Activated CD4-positive, alpha-beta T cell treated with anti-CD3 and anti-CD28 coated beads for 1 hour (primary cell): Measurements from ENCODE around the gene MEAK7.

ENCODE experiments used
- DNase-seq: peaks from one replicate; pipeline ENCODE4 v3.0.0-alpha.2; 2020

Gene MEAK7

DNA sequence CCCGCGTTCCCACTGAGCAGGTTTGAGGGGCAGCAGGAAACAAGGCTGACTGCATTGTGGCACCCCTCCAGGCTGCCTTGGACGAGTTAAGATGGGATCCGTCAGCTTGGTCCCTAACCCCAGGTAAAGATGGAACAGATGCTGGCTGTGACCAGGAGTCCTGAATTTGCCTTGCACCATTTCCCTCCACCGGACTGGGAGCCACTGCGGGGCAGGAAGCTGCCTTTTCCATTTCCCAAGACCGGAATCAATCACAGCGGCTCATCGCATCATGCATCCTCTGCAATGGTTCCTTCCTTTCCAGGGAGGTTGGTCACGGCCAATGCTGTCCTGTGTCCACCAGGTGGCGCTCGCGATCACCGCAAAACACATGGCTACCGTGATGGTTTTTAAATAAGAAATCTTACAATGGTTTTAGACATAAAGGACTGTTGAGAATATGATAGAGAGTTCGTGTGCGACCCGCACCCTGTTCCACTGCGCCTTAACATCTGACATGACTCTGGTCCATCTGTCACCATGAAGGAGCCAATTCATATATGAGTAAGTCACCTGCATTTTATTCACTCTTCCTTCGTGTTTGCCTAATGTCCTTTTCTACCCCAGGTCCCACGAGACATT lies 6.8 kb upstream of the MEAK7 start:
- peak; percentile 74 for DNase-seq

DNA sequence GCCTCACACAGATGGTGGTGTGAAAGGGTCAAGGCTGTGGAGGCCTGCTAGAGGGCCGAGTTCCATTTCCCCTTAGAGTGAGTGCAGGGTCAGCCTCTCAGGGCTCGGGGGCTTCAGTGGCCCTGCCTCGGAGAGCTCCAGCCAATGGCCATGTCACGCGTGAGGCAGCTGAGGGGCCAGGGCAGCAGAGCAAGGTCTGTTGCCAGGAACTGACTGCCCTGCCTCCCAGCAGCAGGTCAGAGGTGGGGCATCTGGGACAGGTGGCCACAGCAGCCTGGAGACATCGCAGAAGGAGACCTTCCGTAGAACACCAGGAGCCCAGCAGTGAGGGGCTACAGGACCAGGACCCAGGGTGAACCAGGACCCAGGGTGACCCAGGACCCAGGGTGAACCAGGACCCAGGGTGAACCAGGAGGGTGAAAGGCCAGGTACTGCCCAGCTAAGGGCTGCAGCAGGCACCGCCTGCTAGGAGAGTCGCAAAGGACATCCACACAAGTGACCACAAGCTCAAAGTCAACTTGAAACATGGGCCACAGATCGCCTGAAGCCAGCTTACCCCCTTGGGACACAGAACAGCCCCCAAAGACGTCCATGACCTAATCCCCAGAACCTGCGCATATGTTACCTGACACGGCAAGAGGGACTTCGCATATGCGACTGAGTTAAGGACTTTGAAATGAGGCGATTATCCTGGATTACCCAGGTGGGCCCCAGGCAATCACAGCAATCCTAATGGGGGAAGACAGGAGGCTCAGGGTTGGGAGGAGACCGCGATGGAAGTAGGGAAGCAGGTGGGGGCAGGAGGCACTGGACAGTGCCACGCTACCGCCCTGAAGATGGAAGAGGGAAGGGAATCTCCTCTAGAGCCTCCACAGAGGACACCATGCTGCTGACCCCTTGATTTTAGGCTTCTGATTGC lies 4.8 kb upstream of the MEAK7 start:
- DNase-seq = no peak

DNA sequence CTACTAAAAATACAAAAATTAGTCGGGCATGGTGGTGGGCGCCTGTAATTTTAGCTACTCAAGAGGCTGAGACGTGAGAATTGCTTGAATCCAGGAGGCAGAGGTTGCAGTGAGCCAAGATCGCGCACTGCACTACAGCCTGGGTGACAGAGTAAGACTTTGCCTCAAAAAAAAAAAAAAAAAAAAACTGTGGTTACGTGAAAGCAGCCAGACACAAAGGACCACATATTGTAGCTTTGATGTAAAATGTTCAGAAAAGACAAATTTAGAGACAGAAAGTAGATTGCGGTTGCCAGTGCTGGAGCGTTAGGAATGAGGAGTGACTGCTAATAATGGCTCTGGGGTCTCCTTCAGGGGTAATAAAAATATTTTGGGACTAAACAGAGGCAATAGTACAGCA lies 4.0 kb upstream of the MEAK7 start:
- DNase-seq = no peak

DNA sequence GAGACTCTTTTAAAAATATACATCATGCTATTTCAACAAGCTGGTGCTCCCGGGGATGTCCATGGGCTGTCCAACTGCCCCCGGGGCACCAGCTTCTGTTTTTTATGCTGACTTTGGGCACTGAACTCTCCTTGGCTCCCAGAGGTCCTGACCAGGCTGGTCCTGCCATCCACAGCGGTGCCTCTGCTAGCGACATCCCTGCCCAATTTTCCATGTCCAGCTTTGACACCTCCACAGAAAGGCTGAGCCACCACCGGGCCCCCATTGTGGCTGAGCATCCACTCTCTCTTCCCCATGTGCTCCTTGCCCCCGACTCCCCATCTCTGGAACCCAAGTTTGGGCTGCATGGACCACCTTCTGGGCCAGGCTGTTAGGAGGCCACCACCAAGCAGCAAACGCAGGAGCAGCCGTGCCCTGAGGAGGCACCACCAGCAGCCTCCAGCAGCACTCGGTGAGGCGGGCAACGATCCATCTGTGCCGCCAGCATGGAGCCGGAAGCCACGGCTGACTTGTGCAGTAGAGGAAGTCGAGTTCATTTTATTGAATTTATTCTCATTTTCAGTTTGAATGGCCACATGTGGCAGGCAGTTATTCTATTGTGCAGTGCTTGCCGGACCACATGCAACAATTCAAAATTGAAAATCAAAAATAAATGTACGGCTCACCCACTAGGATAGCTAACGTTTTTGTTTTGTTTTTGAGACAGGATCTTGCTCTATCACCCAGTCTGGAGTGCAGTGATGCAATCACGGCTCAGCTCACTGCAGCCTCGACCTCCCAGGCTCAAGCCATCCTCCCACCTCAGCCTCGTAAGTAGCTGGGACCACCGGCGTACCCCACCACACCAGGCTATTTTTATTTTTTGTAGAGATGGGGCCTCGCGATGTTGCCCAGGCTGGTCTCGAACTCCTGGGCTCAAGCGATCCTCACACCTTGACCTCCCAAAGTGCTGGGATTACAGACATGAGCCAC lies 2.8 kb upstream of the MEAK7 start:
- DNase-seq = no peak

DNA sequence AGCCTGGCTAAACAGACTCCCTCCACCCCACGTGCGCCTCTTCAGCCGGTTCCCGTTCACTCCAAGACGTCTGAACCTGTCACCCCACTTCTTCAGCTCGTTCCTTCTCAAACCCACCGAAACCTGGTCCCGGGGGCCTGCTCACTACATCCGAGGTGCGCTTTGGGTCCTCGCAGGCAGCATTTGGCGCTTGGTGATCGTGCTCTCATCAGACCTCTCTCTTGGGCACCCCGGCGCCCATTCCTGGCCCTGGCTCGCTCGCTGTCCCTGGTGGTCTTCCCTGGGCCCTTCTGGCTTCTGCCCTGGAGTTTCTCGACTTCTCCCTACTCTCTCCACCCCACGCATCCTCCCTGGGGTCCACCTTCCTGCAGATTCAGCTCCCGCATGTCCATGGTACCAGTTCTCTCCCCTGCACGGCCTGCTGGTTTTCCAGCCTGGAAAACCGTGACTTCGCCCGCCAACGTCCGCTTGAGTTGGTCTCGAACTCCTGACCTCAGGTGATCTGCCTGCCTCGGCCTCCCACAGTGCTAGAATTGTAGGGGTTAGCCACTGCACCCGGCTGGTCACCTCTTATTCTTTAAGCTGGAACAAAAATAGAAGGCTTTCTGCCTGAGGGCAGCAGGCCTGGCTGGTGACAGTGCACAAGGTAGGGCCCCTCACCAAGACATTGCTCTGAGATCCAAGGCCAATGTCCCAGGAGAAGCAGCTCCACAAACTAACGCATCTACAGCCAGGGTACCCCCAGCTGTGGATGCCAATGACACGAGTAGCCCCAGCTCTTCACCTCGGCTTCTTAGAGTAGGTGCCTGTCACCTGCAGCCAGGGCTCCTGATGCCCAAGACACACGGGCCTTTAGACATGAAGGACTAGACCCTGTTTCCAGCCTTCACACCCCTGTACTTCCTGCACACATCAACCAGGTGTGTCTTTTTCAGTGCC lies 1.1 kb upstream of the MEAK7 start:
- DNase-seq = no peak

DNA sequence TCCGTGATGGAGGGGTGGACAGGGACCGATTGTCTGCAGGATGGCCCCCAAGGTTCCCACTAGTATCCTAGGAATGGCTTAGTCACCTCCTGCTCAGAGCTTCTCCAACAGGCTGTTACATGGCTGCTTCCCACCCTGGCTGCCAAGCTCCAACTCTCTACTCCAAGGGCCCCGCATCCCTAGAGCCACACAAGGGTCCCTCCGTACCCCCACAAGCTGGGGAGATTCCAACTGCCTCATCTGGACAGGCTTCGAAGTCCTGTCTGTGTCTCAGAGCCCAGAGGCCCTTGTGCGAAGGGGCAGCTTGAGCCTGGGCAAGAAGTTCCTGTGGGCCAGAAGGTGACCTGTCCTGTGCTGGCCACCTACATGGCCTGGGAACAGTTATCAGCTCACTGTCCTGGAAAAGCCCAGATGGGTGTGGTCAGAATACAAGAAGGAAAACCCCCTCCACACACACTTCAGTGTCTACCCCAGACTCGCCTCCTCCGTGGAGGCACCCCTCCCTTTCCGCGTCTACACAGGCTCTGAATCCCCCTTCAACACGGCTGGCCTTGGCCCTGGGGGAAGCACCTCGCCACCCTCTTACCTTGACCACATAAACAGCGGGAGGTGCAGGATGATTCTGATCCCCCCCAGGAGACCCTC lies 586 bp downstream of the MEAK7 start:
- DNase-seq = no peak

DNA sequence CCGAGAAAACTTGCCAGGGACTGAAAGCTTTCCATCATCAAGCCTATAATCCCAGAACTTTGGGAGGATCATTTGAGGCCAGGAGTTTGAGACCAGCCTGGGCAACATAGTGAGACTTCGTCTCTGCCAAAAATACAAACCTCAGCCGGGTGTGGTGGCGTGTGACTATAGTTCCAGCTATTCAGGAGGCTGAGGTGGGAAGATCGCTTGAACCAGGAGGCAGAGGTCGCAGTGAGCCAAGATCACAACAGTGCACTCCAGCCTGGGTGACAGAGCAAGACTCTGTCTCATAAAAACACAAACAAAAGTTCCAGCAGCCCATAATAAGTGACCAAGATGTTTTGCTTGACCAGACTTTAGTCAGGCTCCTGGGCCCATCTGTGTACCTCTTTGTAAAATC lies 1.9 kb downstream of the MEAK7 start:
- no peak for DNase-seq

DNA sequence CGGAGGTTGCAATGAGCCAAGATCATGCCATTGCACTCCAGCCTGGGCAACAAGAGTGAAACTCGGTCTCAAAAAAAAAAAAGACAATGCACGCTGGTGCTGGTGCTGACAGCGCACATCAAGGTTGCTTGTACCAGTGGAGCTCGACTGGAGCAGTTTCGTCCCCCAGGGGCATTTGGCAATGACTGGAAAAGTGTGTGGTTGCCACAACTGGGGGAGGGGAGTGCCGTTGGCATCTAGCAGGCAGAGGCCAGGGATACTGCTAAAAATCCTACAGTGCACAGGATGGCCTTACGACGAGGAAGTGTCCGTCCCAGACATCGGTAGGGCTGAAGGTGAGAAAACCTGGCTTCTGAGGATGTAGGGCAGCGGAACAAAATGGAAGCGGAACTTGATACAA lies 2.4 kb downstream of the MEAK7 start:
- no peak for DNase-seq

DNA sequence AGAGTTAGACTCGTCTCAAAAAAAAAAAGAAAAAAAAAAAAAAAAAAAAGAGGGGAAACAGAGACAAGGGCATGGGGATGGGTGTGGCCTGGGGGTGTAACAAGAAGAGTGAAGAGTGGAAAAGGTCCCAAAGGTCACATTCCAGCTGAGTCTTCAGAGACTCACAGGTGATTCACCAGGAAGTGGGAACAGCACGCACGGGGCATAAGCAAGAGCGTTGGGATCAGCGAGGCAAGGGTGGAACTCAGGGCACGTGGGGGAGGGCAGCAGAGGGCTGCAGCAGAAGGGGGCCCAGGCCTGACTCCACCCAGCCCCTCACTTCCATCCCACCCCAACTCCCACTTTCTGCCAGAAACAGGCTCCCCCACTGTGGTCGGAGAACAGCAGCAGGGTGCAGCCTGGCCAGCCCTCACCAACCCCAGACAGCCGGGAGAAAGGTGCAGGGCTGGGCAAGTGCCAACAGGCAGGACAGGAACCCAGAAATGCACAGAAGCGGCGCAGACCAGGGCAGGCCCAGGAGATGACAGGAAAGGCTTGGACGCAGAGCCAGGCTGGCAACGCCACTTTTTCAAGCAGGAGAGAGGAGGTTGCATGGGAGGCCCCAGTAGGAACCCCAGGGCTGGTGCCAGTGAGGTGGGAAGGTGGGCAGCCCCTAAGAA lies 3.3 kb downstream of the MEAK7 start:
- DNase-seq = no peak

DNA sequence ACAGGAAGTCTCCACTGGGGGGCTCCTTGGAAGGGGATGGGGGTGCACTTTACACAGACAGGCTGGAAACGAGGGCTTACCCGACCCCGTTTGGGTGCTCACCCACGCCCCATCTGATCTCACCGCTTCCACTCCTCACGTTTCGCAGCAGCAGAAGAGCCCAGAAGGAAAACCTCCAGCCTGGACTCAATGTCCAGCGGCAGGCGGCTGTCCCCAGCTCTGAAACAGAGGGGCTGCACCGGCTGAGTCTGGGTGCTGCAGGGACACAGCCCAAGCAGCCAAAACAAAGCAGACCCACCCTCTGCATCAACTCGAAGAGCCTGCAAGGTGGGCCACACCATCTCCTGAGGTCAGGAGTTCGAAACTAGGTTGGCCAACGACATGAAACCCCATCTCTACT lies 3.9 kb downstream of the MEAK7 start:
- no peak for DNase-seq

DNA sequence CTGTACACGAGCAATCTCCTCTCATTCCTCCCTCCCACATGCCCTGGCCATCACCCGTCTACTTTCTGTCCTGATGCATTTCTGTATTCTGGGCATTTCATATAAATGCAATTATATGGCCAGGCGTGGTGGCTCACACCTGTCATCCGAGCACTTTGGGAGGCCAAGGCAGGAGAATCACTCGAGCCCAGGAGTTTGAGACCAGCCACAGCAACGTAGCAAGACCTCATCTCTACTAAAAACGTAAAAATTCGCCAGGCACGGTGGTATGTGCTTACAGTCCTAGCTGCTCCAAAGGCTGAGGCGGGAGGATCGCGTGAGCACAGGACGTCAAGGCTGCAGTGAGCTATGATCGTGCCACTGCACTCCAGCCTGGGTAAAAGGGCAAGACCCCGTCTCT lies 4.8 kb downstream of the MEAK7 start:
- DNase-seq = no peak

DNA sequence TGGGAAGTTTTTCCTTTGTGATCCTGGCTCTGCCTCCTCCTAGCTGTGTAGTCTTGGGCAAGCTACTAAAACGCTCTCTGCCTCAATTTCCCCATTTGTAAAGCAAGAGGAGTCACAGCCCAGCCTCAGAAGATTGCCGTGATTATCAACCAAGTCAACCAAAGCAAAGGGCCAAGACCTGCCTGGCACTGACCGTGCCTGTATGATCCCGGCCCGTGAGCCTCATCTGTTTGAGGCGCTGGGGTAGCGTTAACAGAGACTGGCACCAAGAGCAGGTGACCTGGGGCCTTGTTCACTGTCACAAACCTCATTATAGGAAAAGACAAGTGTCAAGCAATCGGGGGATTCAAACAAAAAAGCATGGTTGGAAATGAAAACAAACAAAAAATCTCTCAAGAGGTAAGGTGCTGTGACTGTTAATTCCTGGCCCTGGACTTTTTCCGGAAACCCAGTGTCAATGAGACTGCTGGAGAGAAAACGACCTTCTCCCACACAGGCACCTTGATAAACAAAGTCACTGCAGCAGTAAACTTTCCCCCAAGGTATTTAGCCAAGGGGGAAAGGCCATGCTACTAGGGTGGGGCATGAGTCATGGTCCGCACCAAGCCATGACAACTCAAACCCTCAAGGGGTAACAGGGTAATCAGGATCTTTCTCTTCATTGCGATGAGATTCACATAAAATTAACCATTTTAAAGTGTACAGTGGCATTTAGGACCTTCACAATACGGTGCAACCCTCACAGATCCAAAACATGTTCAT lies 5.4 kb downstream of the MEAK7 start:
- DNase-seq = no peak

DNA sequence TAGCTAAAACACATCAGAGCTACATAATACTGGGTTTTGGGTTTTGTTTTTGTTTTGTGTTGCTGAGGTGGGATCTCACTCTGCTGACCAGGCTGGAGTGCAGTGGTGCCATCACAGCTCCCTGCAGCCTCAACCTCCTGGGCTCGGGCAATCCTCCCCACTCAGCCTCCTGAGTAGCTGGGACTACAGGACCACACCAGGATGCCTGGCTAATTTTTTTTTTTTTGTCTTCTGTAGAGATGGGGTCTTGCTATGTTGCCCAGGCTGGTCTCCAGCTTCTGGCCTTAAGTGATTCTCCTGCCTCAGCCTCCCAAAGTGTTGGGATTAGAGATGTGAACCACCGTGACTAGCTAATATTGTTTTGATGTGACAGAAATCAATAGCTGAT lies 6.2 kb downstream of the MEAK7 start:
- DNase-seq = no peak

DNA sequence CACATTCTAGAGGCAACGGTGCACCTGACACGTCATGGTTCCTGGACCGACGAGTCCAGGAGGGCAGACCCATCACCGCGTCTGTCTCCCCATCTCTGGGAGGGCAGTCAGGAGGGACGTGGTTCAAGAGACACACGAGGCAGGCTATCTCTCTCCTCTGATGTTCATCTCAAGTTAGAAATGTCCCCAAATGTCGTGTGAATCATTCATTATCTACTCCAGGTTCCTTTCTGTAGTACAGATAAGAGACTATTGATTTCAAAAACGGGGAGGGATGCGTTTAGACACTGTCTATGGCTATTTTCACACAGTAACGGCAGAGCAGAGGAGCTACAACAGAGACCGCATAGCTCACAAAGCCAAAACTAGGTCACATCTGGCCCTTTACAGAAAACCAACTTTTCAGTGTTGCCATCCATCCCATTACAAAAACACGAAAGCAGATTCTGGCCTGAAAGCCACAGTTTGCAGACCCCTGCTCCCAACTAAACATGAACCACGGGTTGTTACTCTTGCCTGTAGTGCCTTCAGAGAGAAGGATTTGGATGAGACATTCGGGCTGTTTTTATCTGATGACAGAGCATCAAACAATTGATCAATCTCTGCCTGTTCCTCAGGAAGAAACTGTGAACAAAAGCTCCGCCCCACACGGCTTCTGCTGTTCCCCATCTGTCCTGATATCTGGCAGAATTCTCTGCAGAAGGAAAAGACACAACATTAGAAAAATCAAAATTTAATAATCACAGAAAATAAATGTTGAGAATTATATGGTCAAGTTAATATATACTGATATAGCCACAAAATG lies 6.8 kb downstream of the MEAK7 start:
- no peak for DNase-seq

DNA sequence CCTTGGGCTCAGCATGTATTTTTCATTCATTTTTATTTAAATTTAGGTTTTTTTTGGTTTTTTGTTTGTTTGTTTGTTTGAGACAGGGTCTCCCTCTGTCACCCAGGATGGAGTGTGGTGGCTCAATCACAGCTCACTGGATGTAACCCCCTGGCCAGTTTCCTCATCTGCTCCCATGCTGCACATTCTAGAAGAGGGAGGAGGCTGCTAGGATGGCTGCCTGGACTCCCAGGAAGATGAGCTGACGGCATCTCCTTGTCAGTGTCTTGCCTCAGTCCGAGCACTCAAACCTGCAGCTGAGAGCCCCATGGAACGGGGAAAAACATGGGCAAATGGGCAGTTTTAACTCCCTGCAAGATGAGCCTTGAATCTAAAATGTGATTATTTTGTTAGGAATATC lies 7.5 kb downstream of the MEAK7 start:
- no peak for DNase-seq

DNA sequence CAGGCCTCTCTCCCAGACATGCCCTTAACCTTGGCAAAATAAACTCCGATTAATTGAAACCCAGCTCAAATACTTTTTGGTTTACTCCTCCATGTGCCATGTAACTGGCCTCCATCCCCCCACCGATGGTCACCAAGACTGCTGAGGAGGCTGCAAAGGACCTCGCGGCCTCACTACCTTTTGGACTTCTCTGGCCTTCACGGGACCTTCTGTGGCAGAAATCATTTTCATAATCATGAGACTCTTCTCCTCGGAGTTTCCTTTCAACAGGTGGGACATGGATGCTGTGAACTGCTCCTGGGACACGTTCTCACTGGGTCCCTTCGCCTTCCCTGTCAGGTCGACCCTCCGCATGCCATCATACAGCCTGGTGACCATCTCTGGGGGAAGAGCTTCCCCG lies 9.0 kb downstream of the MEAK7 start:
- DNase-seq = no peak

DNA sequence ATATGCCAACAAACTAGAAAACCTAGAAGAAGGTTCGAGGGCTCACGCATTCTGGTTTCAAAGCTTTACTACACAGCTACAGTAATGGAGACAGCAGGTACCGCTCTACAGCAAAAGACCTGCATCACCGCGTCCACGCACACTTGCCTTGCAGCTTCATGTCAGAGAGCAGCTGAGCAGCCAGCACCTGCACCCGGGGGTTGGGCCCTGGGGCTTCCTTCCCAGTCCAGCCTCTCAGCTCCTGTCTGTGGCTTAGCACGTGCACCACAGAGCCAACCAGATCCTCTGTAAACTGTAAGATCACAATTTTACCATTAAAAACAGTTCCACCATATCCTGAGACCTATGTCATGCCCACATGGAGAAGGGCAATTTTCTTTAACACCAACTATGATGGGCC lies 15.3 kb downstream of the MEAK7 start:
- no peak for DNase-seq

DNA sequence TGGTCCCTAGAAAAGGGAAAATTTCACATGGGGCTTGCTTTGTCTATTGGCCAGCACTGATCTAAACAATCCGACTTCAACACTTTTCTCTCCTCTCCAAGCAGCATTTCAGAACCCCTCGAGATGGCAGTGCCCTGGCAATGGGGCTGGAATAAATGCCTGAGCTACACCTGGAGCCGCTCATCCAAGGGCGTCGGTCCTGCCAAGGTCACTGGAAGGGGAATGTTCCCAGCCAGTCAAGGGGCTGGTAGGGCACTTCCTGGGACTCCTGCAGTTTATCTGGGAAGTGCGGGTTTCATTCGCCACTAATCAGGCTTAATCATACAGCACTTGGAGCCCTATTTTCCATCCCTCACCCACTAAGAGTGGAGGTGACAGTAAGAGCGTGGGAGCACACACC lies 17.1 kb downstream of the MEAK7 start:
- DNase-seq = no peak

DNA sequence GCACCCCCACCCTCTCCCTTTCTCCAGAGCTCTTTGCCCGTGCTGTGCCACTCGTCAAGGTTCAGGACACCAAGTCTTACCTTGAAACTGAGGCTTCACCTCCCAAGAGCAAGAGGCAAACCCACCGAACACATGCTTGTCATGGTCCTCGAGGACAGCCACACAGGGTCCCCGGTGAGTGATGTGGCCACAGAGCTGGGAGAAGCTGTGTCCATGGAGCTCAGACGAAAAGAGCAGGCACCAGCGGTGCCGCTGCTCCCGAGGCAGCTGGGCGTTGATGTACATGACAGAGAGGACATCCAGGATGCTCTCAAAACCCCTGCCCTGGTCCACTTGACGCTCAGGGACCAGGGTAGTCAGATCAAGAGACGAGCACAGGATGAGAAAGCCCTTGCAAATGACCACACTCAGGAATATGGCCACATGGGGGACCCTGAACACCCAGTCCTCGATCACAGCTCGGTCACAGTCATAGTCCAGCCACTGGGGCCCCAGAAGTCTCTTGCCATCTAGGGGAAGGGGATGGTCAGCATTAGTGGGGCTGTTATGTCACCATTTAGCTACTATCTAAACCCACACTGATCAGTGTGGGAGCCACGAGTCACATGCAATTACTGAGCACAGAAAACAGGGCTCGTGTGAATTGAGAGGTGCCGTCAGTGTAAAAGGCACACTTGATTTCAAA lies 17.8 kb downstream of the MEAK7 start:
- DNase-seq = no peak
